Measurements from ENCODE around the gene FNBP1.

GRCh38 chr9:129854588-129855110 is 188.3 kb downstream of the FNBP1 start:
- no peak for TF ChIP-seq EZH2phosphoT487 (IDR thresholded peaks at IDR 0.05)
- no peak for TF ChIP-seq CTCF (IDR thresholded peaks at IDR 0.05)
